ENCODE results near the gene TMPRSS11D.

DNA sequence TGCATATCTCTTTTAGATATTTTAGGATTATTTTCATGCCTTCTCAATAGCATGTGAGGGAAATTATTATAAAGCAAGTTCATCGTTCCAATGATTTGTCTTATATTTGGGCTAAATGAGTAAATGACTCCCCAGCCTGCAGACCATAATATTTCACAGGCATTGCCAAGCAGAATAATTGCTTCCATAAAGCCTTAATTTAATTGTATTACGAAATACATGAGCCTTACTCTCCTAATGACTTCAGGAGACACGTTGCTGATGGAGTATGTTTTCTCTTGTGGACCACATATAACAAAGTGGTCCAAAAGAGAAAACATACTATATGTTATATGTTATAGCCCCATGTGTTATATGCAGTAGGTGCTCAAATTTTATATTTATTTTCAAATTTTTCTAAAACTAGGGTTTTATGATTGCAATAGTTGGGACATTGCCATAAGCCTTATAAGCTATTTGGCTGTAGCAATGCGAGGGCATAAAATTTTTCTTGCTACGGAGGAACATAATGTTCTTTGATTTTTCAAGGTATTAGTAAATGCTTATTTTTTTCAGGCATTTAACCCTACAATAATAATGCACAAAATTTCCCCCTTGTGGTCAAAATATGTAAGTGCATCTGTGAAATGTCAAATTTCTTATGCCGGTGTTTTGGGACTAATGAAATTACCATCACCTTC, 26.2 kb upstream of the TMPRSS11D start:
- TF ChIP-seq, protein P1, sequence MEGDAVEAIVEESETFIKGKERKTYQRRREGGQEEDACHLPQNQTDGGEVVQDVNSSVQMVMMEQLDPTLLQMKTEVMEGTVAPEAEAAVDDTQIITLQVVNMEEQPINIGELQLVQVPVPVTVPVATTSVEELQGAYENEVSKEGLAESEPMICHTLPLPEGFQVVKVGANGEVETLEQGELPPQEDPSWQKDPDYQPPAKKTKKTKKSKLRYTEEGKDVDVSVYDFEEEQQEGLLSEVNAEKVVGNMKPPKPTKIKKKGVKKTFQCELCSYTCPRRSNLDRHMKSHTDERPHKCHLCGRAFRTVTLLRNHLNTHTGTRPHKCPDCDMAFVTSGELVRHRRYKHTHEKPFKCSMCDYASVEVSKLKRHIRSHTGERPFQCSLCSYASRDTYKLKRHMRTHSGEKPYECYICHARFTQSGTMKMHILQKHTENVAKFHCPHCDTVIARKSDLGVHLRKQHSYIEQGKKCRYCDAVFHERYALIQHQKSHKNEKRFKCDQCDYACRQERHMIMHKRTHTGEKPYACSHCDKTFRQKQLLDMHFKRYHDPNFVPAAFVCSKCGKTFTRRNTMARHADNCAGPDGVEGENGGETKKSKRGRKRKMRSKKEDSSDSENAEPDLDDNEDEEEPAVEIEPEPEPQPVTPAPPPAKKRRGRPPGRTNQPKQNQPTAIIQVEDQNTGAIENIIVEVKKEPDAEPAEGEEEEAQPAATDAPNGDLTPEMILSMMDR (conservative IDR thresholded peaks at IDR 0.05; ENCODE audit: low read length): peak; percentile 92
- TF ChIP-seq EZH2phosphoT487 (IDR thresholded peaks at IDR 0.05; ENCODE audit: borderline replicate concordance, low read depth, low read length): no peak
